ENCODE data around the gene PKP2. TPM values are rescaled to one million over a fixed set of nuclear protein-coding genes. Genes with fewer than 3 reads are reported as not detected.

Gene PKP2
- polyA plus RNA-seq, 3 donors = 21.0 to 23.4 (median 21.7) TPM

GRCh38 chr12:32821710-32822109, 74.9 kb downstream of the PKP2 start:
- DNase-seq = no peak

GRCh38 chr12:32821293-32821692, 75.3 kb downstream of the PKP2 start:
- no peak for DNase-seq

- DNase-seq = no peak
These were observed 76.1 kb downstream of the PKP2 start for GRCh38 chr12:32820376-32820931.

- no peak for DNase-seq
These were observed 77.2 kb downstream of the PKP2 start for GRCh38 chr12:32819424-32819823.

GRCh38 chr12:32811686-32812392, 84.7 kb downstream of the PKP2 start:
- no peak for DNase-seq

- DNase-seq = no peak
These were observed 86.7 kb downstream of the PKP2 start for GRCh38 chr12:32809846-32810245.

- DNase-seq = no peak
These were observed 87.4 kb downstream of the PKP2 start for GRCh38 chr12:32809196-32809595.

- no peak for DNase-seq
These were observed 92.3 kb downstream of the PKP2 start for GRCh38 chr12:32804301-32804700.

GRCh38 chr12:32801269-32801980, 95.2 kb downstream of the PKP2 start:
- DNase-seq = no peak

- no peak for DNase-seq
These were observed 102.3 kb downstream of the PKP2 start for GRCh38 chr12:32794281-32794680.

GRCh38 chr12:32789916-32790315, 106.7 kb downstream of the PKP2 start:
- DNase-seq = no peak

GRCh38 chr12:32789446-32789845, 107.1 kb downstream of the PKP2 start:
- no peak for DNase-seq

GRCh38 chr12:32788405-32788804, 108.2 kb downstream of the PKP2 start:
- DNase-seq = no peak

- no peak for DNase-seq
These were observed 111.0 kb downstream of the PKP2 start for GRCh38 chr12:32785557-32785956.

GRCh38 chr12:32783029-32783428, 113.5 kb downstream of the PKP2 start:
- no peak for DNase-seq

GRCh38 chr12:32780071-32780470, 116.5 kb downstream of the PKP2 start:
- peak; percentile 55 for DNase-seq

GRCh38 chr12:32777691-32778175, 118.8 kb downstream of the PKP2 start:
- DNase-seq = no peak

GRCh38 chr12:32777159-32777558, 119.4 kb downstream of the PKP2 start:
- no peak for DNase-seq

GRCh38 chr12:32776258-32776657, 120.3 kb downstream of the PKP2 start:
- no peak for DNase-seq

GRCh38 chr12:32773691-32774090, 122.9 kb downstream of the PKP2 start:
- DNase-seq = no peak

- DNase-seq = no peak
These were observed 126.4 kb downstream of the PKP2 start for GRCh38 chr12:32770141-32770540.

GRCh38 chr12:32768518-32768917, 128.1 kb downstream of the PKP2 start:
- DNase-seq = no peak

GRCh38 chr12:32765906-32766305, 130.7 kb downstream of the PKP2 start:
- no peak for DNase-seq

Data from renal pelvis (tissue), 4 donors.